ENCODE data around the gene SP2. TPM values are rescaled to one million over a fixed set of nuclear protein-coding genes. Genes with fewer than 3 reads are reported as not detected.

Gene SP2
- total and polyA plus RNA-seq, 2 of the 13 experiments (the other 11 are each of a cell fraction or from before 2014, with no cell fraction given), result 1.4 to 4.8 TPM

- TF ChIP-seq FOXO4 (CRISPR knock-in tag; conservative IDR thresholded peaks at IDR 0.05) (peak; percentile 93), ZNF776 (CRISPR knock-in tag; IDR thresholded peaks at IDR 0.05) (no peak), HOXA7 (CRISPR knock-in tag; IDR thresholded peaks at IDR 0.05) (no peak), KMT2A (CRISPR knock-in tag; IDR thresholded peaks at IDR 0.05) (no peak; the same call in 1 of the 2 replicates), ZNF232 (CRISPR knock-in tag; IDR thresholded peaks at IDR 0.05; ENCODE audit: borderline replicate concordance) (peak; percentile 53; the same call in 1 of the 2 replicates), ZNF251 (CRISPR knock-in tag; IDR thresholded peaks at IDR 0.05) (no peak), NR3C1 (CRISPR knock-in tag; IDR thresholded peaks at IDR 0.05) (no peak), ZNF672 (CRISPR knock-in tag; IDR thresholded peaks at IDR 0.05) (no peak), ZFP62 (CRISPR knock-in tag; IDR thresholded peaks at IDR 0.05) (no peak), ZNF790 (CRISPR knock-in tag; IDR thresholded peaks at IDR 0.05; ENCODE audit: borderline replicate concordance) (peak; percentile 44; the same call in 1 of the 2 replicates), ZNF724P (CRISPR knock-in tag; IDR thresholded peaks at IDR 0.05; ENCODE audit: borderline replicate concordance) (peak; percentile 42; the same call in 1 of the 2 replicates), TERF1 (CRISPR knock-in tag; IDR thresholded peaks at IDR 0.05) (no peak), PLRG1 (conservative IDR thresholded peaks at IDR 0.05) (no peak), KLF6 (CRISPR knock-in tag; IDR thresholded peaks at IDR 0.05) (no peak; the same call in none of the 2 replicates), RCOR2 (CRISPR knock-in tag; IDR thresholded peaks at IDR 0.05) (no peak), ZNF879 (CRISPR knock-in tag; IDR thresholded peaks at IDR 0.05) (no peak)
- TF ChIP-seq, protein P1, sequence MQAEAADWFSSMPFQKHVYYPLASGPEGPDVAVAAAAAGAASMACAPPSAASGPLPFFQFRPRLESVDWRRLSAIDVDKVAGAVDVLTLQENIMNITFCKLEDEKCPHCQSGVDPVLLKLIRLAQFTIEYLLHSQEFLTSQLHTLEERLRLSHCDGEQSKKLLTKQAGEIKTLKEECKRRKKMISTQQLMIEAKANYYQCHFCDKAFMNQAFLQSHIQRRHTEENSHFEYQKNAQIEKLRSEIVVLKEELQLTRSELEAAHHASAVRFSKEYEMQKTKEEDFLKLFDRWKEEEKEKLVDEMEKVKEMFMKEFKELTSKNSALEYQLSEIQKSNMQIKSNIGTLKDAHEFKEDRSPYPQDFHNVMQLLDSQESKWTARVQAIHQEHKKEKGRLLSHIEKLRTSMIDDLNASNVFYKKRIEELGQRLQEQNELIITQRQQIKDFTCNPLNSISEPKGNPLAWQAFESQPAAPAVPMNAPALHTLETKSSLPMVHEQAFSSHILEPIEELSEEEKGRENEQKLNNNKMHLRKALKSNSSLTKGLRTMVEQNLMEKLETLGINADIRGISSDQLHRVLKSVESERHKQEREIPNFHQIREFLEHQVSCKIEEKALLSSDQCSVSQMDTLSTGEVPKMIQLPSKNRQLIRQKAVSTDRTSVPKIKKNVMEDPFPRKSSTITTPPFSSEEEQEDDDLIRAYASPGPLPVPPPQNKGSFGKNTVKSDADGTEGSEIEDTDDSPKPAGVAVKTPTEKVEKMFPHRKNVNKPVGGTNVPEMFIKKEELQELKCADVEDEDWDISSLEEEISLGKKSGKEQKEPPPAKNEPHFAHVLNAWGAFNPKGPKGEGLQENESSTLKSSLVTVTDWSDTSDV (CRISPR knock-in tag; IDR thresholded peaks at IDR 0.05), result peak; percentile 71; the same call in 1 of the 2 replicates
- TF ChIP-seq, protein P2, sequence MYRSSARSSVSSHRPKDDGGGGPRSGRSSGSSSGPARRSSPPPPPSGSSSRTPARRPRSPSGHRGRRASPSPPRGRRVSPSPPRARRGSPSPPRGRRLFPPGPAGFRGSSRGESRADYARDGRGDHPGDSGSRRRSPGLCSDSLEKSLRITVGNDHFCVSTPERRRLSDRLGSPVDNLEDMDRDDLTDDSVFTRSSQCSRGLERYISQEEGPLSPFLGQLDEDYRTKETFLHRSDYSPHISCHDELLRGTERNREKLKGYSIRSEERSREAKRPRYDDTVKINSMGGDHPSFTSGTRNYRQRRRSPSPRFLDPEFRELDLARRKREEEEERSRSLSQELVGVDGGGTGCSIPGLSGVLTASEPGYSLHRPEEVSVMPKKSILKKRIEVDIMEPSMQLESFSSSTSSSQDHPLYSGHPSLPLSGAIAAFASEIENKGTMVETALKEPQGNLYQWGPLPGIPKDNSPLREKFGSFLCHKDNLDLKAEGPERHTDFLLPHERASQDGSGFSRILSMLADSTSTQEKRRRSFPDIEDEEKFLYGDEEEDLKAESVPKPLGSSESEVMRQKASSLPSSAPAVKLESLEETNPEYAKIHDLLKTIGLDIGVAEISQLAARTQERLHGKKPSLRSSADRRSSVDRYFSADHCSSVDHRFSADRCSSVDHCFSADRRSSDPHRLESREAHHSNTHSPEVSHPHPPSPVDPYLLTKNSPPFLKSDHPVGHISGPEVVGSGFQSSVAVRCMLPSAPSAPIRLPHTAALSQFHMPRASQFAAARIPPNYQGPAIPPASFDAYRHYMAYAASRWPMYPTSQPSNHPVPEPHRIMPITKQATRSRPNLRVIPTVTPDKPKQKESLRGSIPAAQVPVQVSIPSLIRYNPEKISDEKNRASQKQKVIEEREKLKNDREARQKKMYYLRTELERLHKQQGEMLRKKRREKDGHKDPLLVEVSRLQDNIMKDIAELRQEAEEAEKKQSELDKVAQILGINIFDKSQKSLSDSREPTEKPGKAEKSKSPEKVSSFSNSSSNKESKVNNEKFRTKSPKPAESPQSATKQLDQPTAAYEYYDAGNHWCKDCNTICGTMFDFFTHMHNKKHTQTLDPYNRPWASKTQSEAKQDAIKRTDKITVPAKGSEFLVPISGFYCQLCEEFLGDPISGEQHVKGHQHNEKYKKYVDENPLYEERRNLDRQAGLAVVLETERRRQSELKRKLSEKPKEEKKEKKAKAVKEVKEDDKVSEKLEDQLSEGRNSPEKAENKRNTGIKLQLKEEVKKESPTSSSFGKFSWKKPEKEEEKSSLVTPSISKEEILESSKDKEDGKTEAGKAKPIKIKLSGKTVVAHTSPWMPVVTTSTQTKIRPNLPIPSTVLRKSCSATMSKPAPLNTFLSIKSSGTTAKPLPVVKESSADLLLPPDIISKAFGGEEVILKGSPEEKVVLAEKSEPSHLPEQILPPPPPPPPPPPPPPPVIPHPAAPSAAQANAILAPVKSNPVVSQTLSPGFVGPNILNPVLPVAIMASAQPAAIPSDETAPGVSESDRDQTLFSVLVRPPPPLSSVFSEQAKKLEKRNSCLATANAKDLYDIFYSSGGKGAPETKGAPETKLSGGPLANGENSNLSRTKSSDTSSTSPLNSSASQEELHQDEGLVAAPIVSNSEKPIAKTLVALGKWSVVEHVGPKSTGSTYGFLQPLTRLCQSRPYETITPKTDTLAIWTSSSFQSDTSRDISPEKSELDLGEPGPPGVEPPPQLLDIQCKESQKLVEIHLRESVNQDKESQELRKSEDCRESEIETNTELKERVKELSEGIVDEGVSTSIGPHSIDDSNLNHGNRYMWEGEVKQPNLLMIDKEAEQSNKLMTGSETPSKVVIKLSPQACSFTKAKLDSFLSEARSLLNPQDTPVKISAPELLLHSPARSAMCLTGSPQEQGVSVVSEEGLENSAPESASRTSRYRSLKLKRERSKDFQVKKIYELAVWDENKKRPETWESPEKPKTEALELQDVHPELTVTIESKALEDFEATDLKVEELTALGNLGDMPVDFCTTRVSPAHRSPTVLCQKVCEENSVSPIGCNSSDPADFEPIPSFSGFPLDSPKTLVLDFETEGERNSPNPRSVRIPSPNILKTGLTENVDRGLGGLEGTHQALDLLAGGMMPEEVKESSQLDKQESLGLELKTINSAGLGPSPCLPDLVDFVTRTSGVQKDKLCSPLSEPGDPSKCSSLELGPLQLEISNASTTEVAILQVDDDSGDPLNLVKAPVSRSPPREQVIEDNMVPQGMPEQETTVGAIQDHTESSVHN (CRISPR knock-in tag; IDR thresholded peaks at IDR 0.05), result no peak
Observed at GRCh38 chr17:47895347-47895855, 635 bp upstream of the SP2 start (continued).

All from HepG2 (cell line).